Measurements from ENCODE around the gene TRIM45. TPM values are rescaled to one million over a fixed set of nuclear protein-coding genes. Genes with fewer than 3 reads are reported as not detected.

The TRIM45 gene
- total and polyA plus RNA-seq, 2 of the 13 experiments (the other 11 are each of a cell fraction or from before 2014, with no cell fraction given), result 1.9 to 2.3 TPM

- 0 out of 2 replicates have a peak, but pooled peaks have one; percentile 12 for TF ChIP-seq HNF4A (CRISPR knock-in tag; IDR thresholded peaks at IDR 0.05)
- no peak for TF ChIP-seq ZNF572 (CRISPR knock-in tag; IDR thresholded peaks at IDR 0.05)
- no peak for TF ChIP-seq ZNF280B (CRISPR knock-in tag; IDR thresholded peaks at IDR 0.05; ENCODE audit: borderline replicate concordance)
- TF ChIP-seq ZNF512B (CRISPR knock-in tag; IDR thresholded peaks at IDR 0.05; ENCODE audit: borderline replicate concordance), result no peak
- no peak for TF ChIP-seq PAX8 (CRISPR knock-in tag; IDR thresholded peaks at IDR 0.05; ENCODE audit: borderline replicate concordance)
- no peak for TF ChIP-seq ZFP36L2 (CRISPR knock-in tag; IDR thresholded peaks at IDR 0.05)
- no peak for TF ChIP-seq ZNF841 (CRISPR knock-in tag; IDR thresholded peaks at IDR 0.05; ENCODE audit: borderline replicate concordance)
- TF ChIP-seq ELK4 (CRISPR knock-in tag; IDR thresholded peaks at IDR 0.05; ENCODE audit: borderline replicate concordance), result no peak
- TF ChIP-seq, protein P1, sequence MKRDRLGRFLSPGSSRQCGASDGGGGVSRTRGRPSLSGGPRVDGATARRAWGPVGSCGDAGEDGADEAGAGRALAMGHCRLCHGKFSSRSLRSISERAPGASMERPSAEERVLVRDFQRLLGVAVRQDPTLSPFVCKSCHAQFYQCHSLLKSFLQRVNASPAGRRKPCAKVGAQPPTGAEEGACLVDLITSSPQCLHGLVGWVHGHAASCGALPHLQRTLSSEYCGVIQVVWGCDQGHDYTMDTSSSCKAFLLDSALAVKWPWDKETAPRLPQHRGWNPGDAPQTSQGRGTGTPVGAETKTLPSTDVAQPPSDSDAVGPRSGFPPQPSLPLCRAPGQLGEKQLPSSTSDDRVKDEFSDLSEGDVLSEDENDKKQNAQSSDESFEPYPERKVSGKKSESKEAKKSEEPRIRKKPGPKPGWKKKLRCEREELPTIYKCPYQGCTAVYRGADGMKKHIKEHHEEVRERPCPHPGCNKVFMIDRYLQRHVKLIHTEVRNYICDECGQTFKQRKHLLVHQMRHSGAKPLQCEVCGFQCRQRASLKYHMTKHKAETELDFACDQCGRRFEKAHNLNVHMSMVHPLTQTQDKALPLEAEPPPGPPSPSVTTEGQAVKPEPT (CRISPR knock-in tag; IDR thresholded peaks at IDR 0.05; ENCODE audit: low read depth), result no peak
- no peak for TF ChIP-seq KDM5B (CRISPR knock-in tag; IDR thresholded peaks at IDR 0.05; ENCODE audit: borderline replicate concordance)
- TF ChIP-seq TEAD3 (CRISPR knock-in tag; optimal IDR thresholded peaks at IDR 0.05; ENCODE audit: borderline replicate concordance), result no peak
- TF ChIP-seq NR1H2 (CRISPR knock-in tag; IDR thresholded peaks at IDR 0.05; ENCODE audit: borderline replicate concordance, low read depth), result no peak
- no peak for TF ChIP-seq ZMYM3 (CRISPR knock-in tag; IDR thresholded peaks at IDR 0.05)
- TF ChIP-seq CEBPB (IDR thresholded peaks at IDR 0.05; ENCODE audit: borderline replicate concordance, low read depth, low read length), result peak; percentile 25; the same call in 1 of the 2 replicates
- no peak for TF ChIP-seq NPAS2 (CRISPR knock-in tag; IDR thresholded peaks at IDR 0.05; ENCODE audit: borderline replicate concordance)
- no peak for TF ChIP-seq HCFC1 (IDR thresholded peaks at IDR 0.05; ENCODE audit: low read depth, low read length)
- TF ChIP-seq AGO1 (IDR thresholded peaks at IDR 0.05; ENCODE audit: low read depth, low read length, poor library complexity, severe bottlenecking), result no peak
- TF ChIP-seq CBX5 (CRISPR knock-in tag; IDR thresholded peaks at IDR 0.05; ENCODE audit: borderline replicate concordance), result no peak
- ChIA-PET POLR2A (no interaction called here), CTCF (ENCODE audit: low intra/inter-chr PET ratio, low total read pairs) (no interaction called here)
- in situ Hi-C loops (cut with HindIII; ENCODE audit: extremely low pct_ligation_motif_present, low pct_unique_long_range_greater_than_20kb), result no loop called here
- Histone ChIP-seq H4K20me1 (ENCODE audit: insufficient read depth, low read length) (no peaks in the 10 kb centered on the region), H3K79me2 (ENCODE audit: insufficient read depth, low read length) (no peaks in the 10 kb centered on the region), H3K27me3 (ENCODE audit: control insufficient read depth in 1 of 2, insufficient read depth in 2 of 2, low read length in 2 of 2) (no peaks in the 10 kb centered on the region), H3K4me1 (ENCODE audit: insufficient read depth, low read length) (0 out of 2 replicates have a peak, but pooled peaks cover 7% of the 10 kb centered on the region), H2AFZ (ENCODE audit: low read length) (no peak overlapping the region), H3K9ac (ENCODE audit: insufficient read depth, low read depth, low read length) (no peak overlapping the region), H3K36me3 (replicated peaks in 1 of 2; ENCODE audit: control insufficient read depth in 1 of 2, insufficient read depth in 2 of 2, low read length in 2 of 2) (peaks cover 5 to 9% of the 10 kb centered on the region in 2 experiments; a peak in 4 of 5 replicates), H3K4me3 (replicated peaks in 1 of 3; ENCODE audit: insufficient read depth in 1 of 3, low read depth in 2 of 3, low read length in 3 of 3) (no peak overlapping the region), H3K9me3 (ENCODE audit: low read length) (no peaks in the 10 kb centered on the region), H3K27ac (ENCODE audit: extremely low read length, insufficient read depth, low read length) (no peak overlapping the region), H3K4me2 (ENCODE audit: low read depth, low read length) (no peak overlapping the region)
- ATAC-seq (peak; percentile 81), DNase-seq (ENCODE audit: low spot score) (peak; percentile 7), FAIRE-seq (no peak)
- no TSS peak for BruUV-seq (replicated peaks)
- intact Hi-C loops (cut with micrococcal nuclease; ENCODE audit: unreplicated experiment), result no loop called here
Measured at GRCh38 chr1:117105722-117106121, 15.8 kb downstream of the TRIM45 start.

Measured in HepG2 (cell line).